CD4-positive, alpha-beta T cell treated with Interleukin-6 at 100 ng/mL for 8 hours (primary cell): ENCODE measurements around the gene ZNF277.

Experiments used
- DNase-seq: peaks from one replicate; pipeline ENCODE4 v3.0.0-alpha.2; 2020; ENCODE audit warnings: mixed read lengths, low spot score

ZNF277 gene

GRCh38 chr7:112185005-112185834, 21.3 kb upstream of the ZNF277 start:
- no peak for DNase-seq

- no peak for DNase-seq
Observed at GRCh38 chr7:112186300-112186699, 20.2 kb upstream of the ZNF277 start.

- no peak for DNase-seq
Observed at GRCh38 chr7:112188257-112188656, 18.2 kb upstream of the ZNF277 start.

- no peak for DNase-seq
Observed at GRCh38 chr7:112189691-112190090, 16.8 kb upstream of the ZNF277 start.

GRCh38 chr7:112190120-112190519, 16.4 kb upstream of the ZNF277 start:
- DNase-seq = no peak

- no peak for DNase-seq
Observed at GRCh38 chr7:112192236-112193154, 14.0 kb upstream of the ZNF277 start.

- DNase-seq = no peak
Observed at GRCh38 chr7:112193915-112194502, 12.5 kb upstream of the ZNF277 start.

- no peak for DNase-seq
Observed at GRCh38 chr7:112195717-112196116, 10.8 kb upstream of the ZNF277 start.

GRCh38 chr7:112197322-112197721, 9.2 kb upstream of the ZNF277 start:
- DNase-seq = no peak

GRCh38 chr7:112199035-112199655, 7.3 kb upstream of the ZNF277 start:
- DNase-seq = no peak

- no peak for DNase-seq
Observed at GRCh38 chr7:112199672-112200071, 6.8 kb upstream of the ZNF277 start.

GRCh38 chr7:112201411-112201810, 5.1 kb upstream of the ZNF277 start:
- no peak for DNase-seq

GRCh38 chr7:112201839-112202238, 4.7 kb upstream of the ZNF277 start:
- no peak for DNase-seq

GRCh38 chr7:112202816-112203215, 3.7 kb upstream of the ZNF277 start:
- DNase-seq = no peak

GRCh38 chr7:112203365-112203739, 3.1 kb upstream of the ZNF277 start:
- DNase-seq = no peak

GRCh38 chr7:112204499-112205342, 1.8 kb upstream of the ZNF277 start:
- DNase-seq = no peak

- no peak for DNase-seq
Observed at GRCh38 chr7:112205343-112206237, 905 bp upstream of the ZNF277 start.

- DNase-seq = no peak
Observed at GRCh38 chr7:112206991-112207592, 597 bp downstream of the ZNF277 start.

- no peak for DNase-seq
Observed at GRCh38 chr7:112207765-112208164, 1.3 kb downstream of the ZNF277 start.
